HG02763 (cell line): ENCODE data around the gene PHYH.

Experiments
- ATAC-seq: cut with Tn5 transposase; IDR thresholded peaks from one replicate; pipeline ENCODE4 v1.9.1; 2021; ENCODE audit warnings: mild to moderate bottlenecking, moderate library complexity; ENCODE audit not compliant: unreplicated experiment

PHYH gene

GRCh38 chr10:13231190-13231589, 68.7 kb downstream of the PHYH start:
- no peak for ATAC-seq
